Activated T-helper 1 cell treated with anti-CD3 and anti-CD28 coated beads, Interleukin-2, amount 50 U/mL, for 16 hours (primary cell): ENCODE data around the gene ZNF850.

ENCODE experiments used
- DNase-seq, 2 donors: peaks; one replicate each; pipeline ENCODE4 v3.0.0-alpha.2; 2020; ENCODE audit warnings: low read depth in 1 of 2, low spot score in 1 of 2

Gene ZNF850

DNA sequence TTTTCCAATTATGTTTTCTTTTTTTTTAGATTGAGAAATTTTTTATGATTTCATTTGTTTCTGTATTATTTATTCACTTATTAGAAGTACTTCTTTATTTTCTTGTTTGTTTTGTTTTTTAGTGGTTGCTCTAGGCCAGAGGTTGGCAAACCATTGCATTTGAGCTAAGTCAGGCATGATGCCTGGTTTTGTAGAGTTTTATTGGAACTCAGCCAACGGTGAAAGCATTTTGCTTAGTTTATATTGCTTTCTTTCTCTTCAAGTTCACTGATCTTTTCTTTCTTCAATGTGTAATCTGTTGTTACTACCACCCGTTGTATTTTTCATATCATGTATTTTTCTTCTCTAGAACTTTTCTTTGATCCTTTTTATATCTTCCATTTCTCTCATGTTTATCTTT lies 65.5 kb downstream of the ZNF850 start:
- no peak for DNase-seq

DNA sequence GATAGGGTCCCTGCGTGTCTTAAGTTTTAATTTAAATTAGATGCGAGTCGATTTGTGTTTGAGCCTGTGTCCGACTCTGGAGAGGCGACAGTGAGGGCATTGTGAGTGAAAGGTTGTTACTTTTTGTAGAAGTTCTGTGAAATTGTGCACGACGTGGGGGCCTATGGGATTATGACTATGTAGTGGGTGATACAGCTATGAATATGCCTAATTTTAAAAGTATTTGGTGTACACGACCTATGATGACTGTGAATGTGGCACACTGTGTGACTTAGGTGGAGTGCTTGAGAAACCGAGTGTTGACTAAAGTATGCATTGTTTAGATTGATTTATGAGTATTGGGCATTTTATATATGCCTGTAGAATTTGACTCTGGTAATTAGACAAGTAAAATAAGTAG lies 84.5 kb downstream of the ZNF850 start:
- no peak for DNase-seq

DNA sequence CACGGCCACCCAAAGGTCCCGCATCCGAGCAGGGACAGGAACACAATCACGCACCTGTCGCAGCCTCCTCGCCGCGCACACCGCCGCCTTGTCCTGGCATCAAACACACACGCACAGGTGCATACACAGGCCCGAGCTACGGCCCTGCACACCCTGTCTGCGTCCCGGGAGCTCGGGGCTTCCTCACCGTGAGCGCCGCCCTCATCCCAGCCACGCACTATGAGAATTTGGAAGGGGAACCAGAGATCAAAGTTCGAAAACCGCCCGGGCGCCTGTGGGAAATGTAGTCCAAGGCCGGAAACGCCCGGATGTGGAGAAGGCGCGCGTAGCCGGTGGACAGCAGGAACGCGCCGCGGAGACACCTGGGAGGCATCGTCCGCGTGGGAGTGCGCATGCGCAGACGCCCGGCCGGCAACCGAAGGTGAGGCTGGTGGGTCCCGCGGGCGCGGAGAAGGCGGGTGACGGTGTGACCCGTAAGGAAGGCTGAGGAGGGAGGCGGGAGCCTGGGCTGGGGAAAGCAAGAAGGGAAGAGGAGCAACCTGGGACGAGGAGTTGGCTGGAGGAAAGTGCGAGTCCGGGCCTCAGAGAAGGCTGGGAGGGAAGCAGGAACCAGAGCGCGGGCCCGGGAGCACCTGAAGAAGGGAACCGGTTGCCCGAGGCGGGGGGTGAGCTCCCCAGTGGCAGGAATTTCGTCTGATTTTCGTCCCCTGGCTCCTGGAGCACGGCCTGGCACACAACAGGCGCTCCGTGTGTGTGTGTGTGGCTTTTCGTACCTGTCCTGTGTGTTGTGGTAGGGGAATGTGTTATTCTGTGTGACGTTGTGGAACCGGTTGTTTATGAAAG lies 85.2 kb downstream of the ZNF850 start, which contains the start of gene ZNF567:
ZNF567 (plus strand) TSS at position 399 of the 843 bp plus-strand sequence. CDS start 7,256 bp downstream, outside the sequence.
- DNase-seq = peak; percentile 95 to 99

DNA sequence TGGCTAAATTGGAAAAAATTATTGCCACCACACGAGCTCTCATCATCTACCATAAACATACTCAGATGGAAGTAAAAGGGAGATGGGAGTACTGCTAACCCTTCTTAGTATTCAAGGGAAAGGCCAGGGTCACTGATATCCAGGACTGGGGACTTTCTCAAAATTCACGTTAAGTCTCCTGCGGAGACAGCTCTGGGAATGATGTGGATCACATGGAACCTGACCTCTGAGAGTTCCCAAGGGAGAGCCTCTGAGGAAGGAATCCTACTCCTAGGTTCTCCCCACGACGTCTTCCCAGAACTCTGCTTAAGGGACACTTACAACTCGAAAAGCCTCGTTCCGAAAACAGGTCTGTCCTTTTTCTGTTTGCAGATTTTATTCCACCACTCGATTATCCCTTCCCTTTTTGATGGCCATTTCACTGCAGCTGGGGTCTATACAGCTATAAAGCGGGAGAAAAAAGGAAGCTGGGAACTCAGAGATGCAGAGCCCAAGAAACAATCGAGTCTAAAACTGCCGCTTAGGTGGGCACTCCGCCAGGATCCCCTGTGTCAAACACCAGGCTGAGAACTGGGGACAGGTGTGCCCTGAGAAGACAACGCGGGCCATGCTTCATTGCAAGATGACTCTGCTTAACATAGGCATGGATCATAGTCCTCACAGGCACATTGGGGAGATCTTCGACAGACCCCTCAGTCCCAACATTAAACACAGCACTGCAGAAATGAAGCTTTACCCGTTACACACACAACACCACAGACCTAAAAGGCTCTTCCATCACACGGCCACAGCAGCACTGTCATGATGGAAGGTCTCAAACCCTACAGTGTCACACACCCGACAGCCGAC lies 86.0 kb downstream of the ZNF850 start:
- no peak for DNase-seq

DNA sequence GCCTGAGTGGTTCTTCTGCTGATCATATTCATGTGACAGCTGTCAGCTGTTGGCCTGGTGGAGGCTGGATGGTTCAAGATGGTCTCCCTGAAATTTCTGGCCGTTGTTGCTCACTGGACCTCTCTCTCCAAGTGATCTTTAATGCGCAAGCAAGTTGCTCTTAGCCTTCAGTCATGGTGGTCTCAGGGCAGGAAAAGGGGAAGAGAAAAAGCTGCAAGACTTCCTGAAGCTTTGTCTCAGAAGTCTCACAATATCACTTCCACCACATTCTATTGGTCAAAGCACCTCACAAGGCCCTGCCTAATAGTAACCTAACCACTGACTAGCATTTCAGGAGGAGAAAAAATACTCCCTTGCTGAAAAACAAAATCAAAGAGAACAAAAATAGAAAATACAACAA lies 86.8 kb downstream of the ZNF850 start:
- DNase-seq = no peak

DNA sequence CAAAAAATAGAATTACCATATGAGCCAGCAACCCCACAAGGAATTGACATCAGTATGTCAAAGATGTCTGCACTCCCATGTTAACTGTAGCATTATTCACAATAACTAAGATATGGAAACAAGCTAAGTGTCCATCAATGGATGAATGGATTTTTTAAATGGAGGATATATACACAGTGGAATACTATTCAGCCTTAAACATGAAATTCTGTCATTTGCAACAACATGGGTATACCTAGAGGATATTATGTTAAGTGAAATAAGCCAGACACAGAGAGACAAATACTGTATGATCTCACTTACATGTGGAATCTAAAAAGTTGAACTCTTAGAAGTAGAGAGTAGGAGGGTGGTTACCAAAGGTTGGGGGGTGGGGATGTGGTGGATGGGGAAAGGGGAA lies 93.2 kb downstream of the ZNF850 start:
- no peak for DNase-seq

DNA sequence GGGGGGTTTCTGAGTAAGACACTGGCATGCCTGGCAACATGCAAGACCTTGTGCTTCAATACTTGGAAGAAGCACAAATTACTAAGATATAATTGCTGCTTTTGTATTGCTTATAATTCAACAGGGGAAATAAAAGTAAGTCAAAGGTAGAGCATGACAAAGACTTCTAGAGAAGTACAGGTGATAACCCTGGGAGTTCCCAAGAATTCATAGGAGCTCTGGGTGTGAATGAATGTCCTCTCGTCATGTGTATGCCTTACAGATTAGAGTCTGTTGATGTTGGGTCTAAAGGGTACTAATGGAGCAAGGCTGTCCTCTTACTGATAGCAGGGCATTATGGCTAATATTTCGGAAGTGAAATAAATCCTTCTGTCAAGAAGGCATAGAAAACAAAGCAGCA lies 98.4 kb downstream of the ZNF850 start:
- DNase-seq = no peak

DNA sequence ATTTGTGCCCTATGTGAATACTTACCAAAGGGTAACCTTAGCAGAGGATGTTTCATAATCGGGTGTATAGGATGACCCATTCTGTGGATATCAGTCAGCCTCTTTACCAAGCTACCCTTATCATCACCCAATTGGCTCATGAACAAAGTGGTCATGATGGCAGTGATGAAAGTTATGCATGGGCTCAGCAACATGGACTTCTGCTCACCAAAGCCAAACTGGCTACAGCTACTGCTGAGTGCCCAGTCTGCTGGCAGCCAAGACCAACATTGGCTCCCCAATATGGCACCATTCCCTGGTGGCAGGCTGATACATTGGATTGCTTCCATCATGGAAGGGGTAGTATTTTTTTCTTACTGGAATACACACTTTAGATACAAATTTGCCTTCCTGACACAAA lies 100.2 kb downstream of the ZNF850 start:
- DNase-seq = no peak

DNA sequence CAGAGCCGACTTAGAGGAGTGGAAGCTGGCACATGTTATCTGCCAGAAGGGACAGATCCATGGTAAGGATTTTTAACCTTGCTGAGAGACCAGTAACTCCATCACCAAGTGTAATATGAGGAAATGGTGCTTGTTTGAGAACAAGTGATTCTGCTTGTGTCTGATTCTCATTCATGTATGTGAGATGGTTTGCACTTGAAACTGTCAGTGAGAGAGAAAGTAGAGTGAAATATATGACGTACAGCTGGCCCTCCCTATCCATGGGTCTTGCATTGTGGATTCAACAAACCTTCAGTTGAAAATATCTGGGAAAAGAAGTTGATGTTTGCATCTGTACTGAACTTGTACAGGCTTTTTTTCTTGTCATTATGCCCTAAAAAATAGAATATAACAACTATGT lies 104.0 kb downstream of the ZNF850 start:
- DNase-seq = no peak

DNA sequence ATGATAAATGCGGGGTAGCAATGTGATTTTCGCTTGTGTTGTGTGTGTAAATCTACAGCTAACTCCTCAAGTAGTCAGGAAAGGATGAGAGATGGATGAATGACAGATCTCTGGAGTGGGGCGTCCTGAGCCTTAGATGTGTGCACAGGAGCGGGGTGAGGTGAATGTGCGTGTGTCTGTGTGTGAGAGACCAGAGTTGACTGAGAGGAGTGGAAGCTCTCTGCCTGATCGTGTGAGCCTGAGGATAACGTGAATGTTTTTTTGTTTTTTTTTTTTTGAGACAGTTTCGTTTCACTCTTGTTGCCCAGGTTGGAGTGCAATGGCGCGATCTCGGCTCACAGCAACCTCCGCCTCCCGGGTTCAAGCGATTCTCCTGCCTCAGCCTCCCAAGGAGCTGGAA lies 106.8 kb downstream of the ZNF850 start:
- DNase-seq = no peak
